Eye (tissue), 1 donor: ENCODE results near the gene RTRAF.

Experiments used
- DNase-seq: peaks from one replicate; pipeline ENCODE4 v3.0.0-alpha.2; 2015

Gene RTRAF

DNA sequence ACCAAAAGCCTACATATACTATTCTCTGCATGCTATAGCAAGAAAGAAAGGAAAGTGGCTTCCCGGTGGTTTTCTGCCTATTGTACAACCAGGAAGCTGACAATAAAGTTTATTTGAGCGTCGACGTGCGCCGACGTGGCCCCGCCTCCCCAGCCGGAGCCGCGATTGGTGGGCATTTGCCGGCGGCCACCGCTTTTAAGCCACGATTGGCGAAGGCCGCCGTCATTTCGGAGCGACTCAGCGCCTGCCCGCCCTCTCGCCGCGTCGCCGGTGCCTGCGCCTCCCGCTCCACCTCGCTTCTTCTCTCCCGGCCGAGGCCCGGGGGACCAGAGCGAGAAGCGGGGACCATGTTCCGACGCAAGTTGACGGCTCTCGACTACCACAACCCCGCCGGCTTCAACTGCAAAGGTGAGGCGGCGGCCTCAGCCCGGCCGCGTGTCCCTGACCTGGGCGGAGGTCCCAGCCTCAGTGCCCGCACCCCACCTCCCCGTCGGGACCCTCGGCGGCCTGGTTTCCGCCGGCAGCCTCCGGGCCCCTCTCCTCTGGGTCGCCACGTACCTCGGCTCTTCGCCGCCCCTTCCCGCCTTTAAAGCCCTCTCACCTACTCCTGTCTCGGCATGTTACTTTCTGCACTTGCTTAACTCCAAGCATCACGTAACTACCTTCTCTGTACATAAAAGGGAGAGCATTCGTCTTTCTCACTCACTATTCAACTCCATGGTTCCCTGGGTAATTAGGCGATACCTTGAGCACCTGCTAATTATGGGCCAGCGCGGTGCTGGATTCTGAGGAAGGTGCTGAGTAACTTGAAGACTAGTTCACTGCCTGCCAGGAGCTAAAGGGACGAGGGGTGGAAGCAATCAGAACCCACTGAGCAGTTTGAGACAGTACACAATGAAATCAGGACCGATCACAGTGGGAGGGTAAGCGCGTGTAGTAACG is at the start of gene RTRAF:
Gene RTRAF, plus strand, starts transcription at position 254 of the 942 bp plus-strand sequence. Its CDS starts 94 bp downstream, at position 348.
- peak; percentile 96 for DNase-seq

DNA sequence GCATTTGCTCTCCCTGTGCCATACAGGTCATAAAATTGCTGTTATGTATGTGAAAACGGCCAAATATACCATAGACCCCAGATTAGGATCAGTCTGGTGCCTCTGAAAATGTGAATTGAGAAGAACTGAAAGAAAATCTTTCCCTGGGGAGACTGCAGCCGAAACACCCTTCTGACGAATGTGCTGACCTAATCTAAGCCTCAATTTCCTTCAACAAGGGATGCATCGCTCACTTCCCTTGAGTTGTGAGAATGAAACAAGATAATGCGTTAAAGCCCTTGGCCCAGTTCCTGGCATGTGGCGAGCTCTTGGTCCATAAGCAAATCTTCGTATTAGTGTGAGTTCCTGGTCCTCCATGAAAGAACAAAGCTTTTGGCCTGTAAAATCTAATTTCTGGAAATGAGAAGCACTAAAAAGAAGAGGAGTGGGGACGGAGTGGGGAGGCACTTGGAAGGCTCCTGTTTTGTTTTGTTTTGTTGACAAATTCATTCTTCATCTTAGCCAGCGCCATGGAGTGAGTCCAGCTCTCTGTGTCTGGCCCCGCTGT is 49.5 kb upstream of the RTRAF start:
- peak; percentile 35 for DNase-seq

DNA sequence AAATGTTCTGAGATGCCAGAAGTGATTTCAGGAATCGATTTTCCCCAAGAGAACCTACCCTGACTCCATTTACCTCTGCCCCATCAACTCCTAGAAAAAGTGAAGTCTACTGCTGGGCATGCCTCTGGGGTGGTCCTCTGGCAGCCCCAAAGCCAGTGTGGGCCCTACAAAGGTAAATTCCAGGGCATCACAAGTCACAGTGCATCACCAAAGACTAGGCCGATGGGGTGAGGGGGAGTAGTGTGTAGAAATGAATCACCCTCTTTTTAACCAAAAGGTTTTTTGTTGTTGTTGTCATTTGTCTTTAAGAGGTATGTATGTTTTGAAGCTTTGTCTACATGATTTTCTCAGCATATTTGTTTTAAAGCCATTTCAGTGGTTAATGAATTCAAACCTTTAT is 46.4 kb upstream of the RTRAF start:
- DNase-seq: no peak

DNA sequence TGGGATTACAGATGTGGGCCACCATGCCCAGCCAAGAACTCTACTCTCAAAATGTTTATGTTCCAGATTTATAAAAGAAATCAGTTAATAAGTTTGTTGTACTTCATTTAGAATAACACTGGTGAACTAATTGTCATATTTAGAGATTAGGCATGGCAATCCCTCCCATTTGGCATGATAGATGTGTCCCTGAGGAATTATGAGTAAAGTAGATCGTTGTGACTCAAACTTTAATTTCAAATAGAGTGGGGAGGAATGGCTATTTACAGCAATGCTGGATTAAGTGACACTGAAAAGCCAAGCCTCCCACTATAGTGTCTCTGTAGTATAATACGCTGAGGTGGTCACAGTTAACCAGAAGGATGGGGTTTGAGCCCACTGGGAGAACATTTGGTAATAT is 39.3 kb upstream of the RTRAF start:
- DNase-seq: no peak

DNA sequence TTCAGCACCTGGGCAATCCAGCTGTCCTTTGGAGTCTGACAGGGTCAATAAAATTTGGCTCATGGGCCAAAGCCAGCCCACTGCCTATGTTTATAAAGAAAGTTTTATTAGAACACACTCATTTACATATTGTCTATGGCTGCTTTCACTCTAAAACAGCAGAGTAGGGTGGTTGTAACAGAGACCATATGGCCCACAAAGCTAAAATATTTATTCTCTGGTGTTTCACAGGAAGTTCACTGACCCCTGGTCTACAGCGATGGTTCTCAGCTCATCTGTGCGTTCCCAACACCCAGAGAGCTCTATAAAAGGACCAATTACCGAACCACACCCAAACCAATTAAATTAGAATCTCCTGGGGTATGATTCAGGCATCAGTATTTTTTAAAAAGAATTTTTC is 37.7 kb upstream of the RTRAF start:
- no peak for DNase-seq

DNA sequence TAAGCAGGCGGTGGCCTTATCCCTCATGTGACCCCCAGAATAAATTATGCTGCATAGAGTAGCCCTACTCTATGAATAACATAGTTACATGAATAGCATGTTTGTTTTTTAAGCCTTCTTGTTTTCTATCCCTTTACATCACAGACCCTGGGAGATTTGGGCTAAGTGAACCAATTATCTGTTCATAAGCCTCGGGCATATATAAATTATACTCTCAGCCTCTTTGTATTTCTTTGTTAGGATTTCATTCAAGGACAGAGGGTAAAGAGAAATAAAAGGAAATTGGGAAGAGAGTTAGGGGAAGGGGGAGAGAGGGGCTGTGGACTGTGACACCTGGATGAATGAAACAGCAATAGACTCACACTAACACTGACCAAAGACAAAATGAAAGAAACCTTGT is 35.3 kb upstream of the RTRAF start:
- DNase-seq: no peak

DNA sequence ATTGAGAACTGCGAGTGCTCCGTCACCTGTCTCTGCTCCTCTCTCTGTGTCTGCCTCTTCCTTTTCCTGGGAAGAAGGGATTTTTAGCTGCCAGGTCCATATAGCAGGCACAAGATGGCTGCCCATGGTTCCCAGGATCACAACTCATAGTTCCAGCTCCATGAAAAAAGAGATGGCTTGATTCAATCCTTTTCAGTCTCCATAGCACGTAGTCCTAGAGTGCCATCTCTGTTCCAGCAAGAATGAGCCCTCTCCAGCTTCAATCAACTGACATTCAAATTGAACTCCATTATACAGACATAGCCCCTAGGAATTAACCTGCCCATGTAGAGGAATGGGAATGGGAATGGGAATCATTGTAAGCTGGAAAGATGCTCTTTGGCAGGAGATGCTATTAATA is 34.7 kb upstream of the RTRAF start:
- DNase-seq: no peak

DNA sequence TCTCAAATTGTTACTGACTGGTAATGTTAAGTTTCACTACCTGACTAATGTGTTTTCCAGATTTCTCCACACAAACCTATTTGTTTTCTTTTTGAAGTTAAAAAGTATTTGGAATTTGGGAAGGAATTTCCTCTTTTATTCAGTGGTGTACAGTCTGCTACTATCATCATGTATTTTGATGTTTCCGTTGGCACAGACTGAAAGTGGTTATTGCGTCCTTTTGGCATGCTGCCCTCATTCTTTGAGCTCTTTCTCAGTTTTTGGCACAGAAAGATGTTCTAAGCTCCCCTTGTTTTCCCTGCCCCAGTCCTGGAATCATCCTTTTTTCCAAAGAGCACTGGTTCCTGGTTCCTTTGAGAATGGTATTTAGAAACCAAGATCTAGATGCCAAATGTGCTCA is 31.4 kb upstream of the RTRAF start:
- DNase-seq: no peak

DNA sequence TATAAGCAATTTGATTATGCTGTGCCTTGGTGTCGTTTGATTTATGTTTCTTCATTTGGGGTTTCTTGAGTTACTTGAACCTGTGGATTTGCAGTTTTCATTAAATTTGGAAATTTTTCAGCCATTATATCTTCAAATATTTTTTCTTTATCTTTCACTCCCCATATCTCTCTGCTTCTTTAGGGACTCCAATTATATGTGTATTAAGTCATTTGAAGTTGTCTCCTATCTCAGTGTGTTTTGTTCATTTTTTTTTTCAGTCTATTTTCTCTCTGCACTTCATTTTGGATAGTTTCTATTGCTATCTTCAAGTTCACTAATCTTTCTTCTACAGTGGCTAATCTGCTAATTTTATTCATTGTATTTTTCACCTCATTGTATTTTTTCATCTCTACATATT is 29.4 kb upstream of the RTRAF start:
- DNase-seq: no peak

DNA sequence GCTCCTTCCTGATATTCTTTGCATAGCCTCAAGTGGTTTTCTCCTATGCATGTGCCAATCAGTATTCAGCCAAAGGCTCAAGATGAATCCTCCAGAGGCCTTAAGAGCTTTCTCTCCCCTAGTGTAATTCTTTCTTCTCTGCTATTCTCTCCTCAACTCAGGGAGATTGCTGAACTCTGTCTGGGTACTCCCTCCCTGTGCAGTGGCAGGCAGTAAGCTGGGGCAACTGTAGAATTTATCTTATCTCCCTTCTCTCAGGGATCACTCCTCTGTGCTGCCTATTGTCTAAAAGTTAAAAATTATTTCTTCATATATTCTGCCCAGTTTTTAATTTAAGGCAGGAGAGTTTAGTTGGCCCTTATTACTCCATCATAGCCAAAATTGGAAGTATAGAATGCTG is 28.5 kb upstream of the RTRAF start:
- no peak for DNase-seq

DNA sequence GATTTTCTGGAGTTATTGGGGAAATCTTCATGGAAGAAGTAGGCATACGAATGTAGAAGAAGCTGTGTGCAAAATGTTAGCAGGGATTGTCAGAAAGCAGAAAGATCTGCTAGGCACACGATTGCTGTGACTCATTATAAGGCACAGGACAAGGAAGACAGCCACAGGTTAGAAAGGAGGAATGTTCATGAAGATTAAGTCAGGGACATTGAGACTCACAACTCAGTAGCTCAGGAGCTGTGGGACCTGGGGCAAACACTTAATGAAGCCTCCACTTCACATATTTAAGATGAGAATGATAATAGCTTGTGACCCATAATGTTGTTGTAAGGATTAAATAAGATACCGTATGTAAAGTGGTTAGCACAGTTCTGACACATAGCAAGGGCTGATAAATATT is 26.6 kb upstream of the RTRAF start:
- DNase-seq: no peak

DNA sequence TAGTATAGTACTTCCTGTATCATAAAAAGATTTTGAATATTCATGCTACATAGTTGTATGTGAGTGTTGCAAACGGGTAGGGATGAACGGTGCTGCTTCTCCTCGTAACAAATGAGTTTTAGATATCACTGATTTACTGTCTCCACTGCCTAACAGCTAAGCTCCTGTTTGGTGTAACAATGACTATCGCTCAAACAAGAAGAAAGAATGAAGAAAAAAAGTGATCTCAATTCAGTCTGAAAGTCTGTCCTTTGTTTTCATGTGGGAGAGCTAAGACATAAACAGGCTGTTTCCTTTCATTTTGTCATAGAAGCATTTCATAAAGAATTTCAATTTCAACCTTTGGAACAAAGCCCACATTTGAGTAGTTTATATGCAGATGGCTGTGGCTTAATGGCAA is 26.1 kb upstream of the RTRAF start:
- DNase-seq: peak; percentile 10

DNA sequence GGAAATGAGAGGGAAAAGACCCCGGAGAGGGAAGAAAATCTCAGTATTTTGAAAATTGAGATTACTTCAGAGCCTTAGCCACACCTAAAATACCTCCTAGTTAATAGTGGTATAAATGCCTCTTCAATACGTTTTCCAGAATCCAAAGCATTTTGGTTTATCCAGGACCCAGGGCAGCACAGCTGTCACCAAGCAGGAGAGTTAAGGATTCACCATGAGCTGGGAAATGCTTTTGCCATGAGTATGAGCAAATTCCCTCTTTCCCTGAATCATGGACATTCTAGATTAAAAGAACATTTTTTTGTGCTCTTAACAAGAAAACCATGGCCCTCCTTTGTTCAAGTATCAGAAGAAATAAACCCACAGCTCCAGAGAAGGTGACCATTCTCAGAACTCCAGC is 21.8 kb upstream of the RTRAF start:
- DNase-seq: no peak

DNA sequence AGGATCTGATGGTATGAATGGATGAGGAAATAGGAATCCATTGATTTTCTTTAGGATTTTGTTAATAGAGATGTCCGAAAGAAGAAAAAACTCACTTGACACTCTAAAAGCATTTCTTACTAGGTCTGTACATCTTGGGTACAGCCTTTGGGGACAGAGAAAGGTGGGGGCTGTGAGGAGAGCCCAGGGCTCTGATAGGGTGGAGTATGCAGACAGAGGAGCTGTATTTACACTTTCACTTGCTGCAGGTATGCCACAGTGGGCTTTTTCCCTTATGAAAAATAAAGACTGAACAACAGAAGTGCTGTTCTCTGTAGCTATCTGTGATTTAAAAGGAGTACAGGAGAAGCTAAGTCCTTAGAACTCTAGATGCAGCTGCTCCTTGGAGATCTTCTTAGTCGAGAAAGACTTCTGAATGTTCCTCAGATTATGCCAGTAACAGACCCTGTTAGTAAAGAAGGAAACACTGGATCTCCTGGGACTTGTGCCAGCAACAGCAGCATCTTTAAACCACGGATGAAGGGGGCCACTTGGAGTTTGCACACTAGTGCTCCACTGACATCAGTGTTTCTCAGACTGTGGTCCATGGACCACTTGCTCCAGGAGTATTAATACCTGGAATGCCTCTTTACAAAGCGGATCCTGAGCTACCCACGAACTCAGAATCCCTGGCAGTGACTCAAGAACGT is 19.4 kb upstream of the RTRAF start:
- DNase-seq: no peak

DNA sequence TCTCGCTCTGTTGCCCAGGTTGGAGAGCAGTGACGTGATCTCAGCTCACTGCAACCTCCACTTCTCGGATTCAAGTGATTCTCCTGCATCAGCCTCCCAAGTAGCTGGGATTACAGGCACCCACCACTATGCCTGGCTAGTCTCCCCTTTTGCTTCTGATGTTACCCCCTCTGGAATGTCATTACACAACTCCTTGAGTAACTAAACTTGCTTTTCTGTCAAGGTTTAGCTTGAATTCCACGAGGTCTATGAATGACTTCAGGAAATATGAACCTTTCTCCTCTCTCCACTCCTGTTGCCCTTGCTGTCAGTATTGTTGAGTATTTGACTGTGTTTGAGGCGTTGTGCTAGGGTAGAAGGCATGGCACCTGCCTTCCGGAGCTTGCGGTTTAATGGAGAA is 16.8 kb upstream of the RTRAF start:
- DNase-seq: no peak

DNA sequence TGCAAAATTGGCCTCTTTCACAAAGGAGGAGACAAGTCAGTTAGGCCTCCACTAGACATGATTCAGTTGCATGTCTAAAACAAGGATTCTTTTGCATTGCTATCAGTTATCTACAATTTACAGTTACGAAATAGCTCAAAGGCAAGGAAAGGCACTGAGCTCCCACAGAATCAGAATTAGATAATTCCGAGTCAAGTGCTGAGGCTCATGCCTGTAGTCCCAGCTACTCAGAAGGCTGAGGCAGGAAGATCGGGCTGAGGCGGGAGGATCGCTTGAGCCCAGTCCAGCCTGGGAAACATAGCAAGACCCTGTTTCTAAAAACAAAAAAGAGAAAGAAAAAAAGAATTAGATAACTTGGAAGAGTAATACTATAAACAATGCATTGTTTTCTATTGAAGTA is 12.3 kb upstream of the RTRAF start:
- DNase-seq: no peak

DNA sequence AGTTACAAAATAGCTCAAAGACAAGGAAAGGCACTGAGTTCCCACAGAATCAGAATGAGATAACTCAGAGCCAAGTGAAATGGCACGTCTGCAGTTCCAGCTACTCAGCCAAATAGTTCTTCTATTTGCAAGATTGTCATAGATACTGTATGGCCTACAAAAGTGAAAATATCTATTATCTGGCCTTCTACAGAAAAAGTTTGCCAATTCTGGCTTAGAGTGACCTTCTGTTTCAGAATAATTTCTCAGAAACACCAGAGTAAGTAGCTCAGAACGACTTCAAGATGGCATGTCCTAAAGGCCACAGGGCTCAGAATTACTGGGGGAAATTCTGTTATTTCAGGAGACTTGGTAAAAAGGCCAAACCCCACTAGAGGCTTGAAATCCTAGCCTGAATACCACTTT is 10.7 kb upstream of the RTRAF start:
- DNase-seq: no peak

DNA sequence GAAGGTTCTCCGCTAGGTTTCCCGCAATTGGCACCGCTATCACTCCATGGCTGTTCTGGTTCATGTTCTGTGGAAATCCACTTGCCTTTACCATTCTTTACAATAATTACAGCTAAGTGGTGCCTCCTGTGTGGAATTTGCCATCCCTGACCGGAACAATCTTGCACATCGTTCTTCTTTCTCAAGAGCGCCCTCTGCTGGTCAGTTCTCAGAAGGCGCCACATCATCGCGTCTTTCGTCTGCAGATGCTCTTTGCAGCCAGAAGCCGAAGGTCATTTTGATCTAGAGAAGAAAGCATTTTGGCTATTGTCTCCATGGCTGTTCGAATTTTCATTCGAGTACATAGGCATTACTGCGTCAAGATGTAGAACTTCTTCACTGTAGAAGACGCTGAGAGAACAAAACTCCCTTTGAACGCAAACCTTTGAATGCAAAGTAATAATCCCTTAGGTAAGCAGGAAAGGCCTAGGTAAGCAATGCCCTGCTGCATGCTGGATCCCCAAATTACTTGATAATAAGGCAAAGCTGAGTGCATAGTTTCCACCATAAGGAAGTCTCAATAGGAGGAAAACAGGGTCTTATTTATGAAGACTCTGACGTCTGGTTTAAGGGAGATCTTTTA is 10.1 kb upstream of the RTRAF start:
- DNase-seq: peak; percentile 94

DNA sequence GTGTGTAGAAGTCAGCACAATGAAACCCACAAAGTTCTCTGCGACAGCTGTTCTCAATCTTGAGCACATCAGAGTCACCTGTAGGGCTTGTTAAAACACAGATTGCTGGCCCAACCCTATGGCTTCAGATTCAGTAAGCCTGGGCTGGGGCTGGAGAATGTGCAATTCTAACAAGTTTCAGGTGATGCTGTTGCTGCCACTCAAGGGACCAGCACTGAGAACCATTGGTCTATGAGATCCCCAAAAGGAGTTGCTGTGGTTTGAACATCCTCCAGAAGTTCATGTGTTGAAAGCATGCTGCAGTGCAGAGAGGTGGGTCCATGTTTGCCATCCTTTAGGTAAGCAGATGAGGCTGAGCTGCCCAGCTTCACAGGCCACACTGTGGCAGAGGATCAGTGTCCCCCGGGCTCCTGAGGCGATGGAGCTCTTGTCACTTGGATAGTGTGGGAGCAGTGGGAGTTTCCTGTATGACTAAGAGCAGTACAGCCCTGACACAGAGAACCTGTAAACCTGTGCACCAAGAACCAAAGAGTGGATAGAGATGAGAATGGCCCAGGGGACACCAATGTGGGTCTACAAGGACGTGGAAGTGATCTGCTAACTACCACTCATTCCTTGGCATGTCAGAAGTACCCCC is 8.0 kb upstream of the RTRAF start:
- DNase-seq: no peak

DNA sequence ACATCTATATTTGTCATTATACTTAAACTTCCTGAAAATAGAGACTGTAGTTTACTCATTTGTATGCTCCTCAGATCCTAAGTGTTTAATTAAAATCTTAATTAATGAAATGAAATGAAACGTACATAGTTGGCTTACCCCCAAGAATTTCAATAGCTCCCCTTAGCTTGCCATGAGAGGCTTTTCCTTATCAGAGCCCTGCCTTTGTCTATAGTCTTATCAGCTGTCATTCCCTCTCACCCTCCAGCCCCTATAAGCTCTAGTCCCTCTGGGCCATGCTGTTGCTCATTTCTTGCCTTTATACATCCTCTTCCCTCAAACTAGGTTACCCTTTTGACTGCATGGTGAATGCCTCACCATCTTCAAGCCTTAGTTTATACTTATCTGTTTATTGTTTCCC is 1.1 kb upstream of the RTRAF start:
- DNase-seq: no peak

DNA sequence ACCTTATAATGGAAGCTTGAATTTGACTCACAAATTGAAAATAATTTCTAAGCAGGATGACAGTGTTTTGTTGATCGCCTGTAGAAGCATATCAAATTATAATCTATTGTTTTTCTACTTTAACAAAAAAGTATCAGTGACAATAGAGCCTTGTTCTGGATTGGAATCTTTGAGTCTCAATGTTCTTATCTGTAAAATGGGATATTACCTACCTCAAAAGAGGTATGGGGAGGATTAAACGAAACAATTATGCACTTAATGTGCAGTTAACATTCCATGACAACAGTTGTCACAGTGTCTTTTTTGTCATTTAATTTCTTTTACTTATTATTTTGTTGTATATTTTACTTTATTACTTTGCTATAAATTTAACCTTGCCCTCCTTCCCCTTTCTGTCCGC is 1.1 kb downstream of the RTRAF start:
- no peak for DNase-seq

DNA sequence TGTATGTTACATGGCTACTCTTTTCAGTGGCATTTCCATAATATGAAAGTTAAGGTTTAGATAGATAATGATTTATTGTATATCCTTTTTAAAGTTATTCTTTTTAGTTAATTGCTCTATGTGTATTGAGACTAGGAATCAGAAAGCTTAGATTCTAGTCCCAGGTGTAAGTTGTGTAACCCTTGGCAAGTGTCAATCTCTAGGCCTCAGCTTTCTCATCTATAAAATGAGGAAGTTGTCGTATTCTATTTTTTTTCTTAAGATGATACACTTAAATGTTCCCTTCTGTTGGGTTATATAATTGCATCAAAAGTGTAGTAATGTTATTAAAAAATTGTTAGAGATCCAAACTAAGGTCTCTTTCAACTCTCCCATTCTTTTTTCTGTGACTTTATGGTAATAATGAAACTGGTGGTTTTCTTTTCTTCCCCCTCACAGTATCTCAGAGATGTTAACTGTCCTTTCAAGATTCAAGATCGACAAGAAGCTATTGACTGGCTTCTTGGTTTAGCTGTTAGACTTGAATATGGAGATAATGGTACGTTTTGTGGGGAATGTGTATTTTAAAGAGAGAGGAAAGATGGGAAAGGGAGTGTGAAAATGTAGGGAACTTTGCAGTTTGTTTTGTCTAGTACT is 4.1 kb downstream of the RTRAF start:
- no peak for DNase-seq
